NCI-H1436 (cell line): Measurements from ENCODE around the gene MSH3.

Source experiments
- DNase-seq: peaks from one replicate; lab custom pipeline; 2025; lab: John Stamatoyannopoulos, UW

MSH3 gene

GRCh38 chr5:80905405-80905804 is 251.0 kb downstream of the MSH3 start:
- DNase-seq, result no peak

- no peak for DNase-seq
Measured at GRCh38 chr5:80912479-80912878, 258.0 kb downstream of the MSH3 start.

GRCh38 chr5:80915716-80916115 is 261.3 kb downstream of the MSH3 start:
- no peak for DNase-seq

- no peak for DNase-seq
Measured at GRCh38 chr5:80916676-80917075, 262.2 kb downstream of the MSH3 start.

- no peak for DNase-seq
Measured at GRCh38 chr5:80917631-80918030, 263.2 kb downstream of the MSH3 start.

- DNase-seq, result no peak
Measured at GRCh38 chr5:80919678-80920196, 265.3 kb downstream of the MSH3 start.

GRCh38 chr5:80920333-80920732 is 265.9 kb downstream of the MSH3 start:
- DNase-seq, result no peak

- no peak for DNase-seq
Measured at GRCh38 chr5:80921026-80921425, 266.6 kb downstream of the MSH3 start.

GRCh38 chr5:80925931-80926330 is 271.5 kb downstream of the MSH3 start:
- no peak for DNase-seq
